HL-60 (cell line): Measurements from ENCODE around the gene POR.
"Not testable (repeated sequence)": the region's sequence is repeated elsewhere in the genome, so short reads cannot be mapped to it uniquely, and the experiment has no call there.

Experiments used
- DNase-seq, 2 experiments: peaks; one replicate each; pipeline ENCODE4 v3.0.0-alpha.2; 2010 to 2020; ENCODE audit warnings: low read depth in 1 of 2, low spot score in 1 of 2
- H3K27ac ChIP-seq: fragments of 250-450 bp; sonication (Bioruptor Pico); replicated peaks from 2 replicates; pipeline ENCODE4 v1.5.1; 2020; ENCODE audit warnings: mild to moderate bottlenecking, moderate library complexity
- H3K27me3 ChIP-seq: fragments of 250-450 bp; sonication (Bioruptor Pico); 2 replicates; pipeline ENCODE4 v1.5.1; 2021; ENCODE audit warnings: mild to moderate bottlenecking, moderate library complexity; ENCODE audit not compliant: insufficient read depth, poor library complexity, severe bottlenecking
- H3K4me3 ChIP-seq: replicated peaks from 2 replicates; pipeline ENCODE4 v1.5.1; 2011; ENCODE audit warnings: mild to moderate bottlenecking, control low read depth, low read length; ENCODE audit not compliant: insufficient read depth
- CTCF ChIP-seq: IDR thresholded peaks from one replicate; pipeline ENCODE4 v1.5.1; 2011; ENCODE audit warnings: low read length, control low read depth, inconsistent platforms; ENCODE audit not compliant: insufficient read depth
- GABPA ChIP-seq: IDR thresholded peaks from 2 replicates; pipeline ENCODE4 v1.6.1; 2012; ENCODE audit warnings: low read depth
- POLR2AphosphoS5 ChIP-seq: IDR thresholded peaks from 2 replicates; pipeline ENCODE4 v1.6.1; 2012; ENCODE audit warnings: low read depth
- REST ChIP-seq: IDR thresholded peaks from 2 replicates; pipeline ENCODE4 v1.6.1; 2012; ENCODE audit warnings: low read depth; ENCODE audit not compliant: insufficient replicate concordance
- SPI1 ChIP-seq: IDR thresholded peaks from 2 replicates; pipeline ENCODE4 v1.6.1; 2012; ENCODE audit warnings: low read depth, mild to moderate bottlenecking, borderline replicate concordance

The POR gene

GRCh38 chr7:75900617-75901315 lies 14.2 kb upstream of the POR start:
- Histone ChIP-seq H3K27ac (no peak overlapping the region), H3K27me3 (no peaks in the 10 kb centered on the region), H3K4me3 (no peak overlapping the region)
- DNase-seq: no peak
- TF ChIP-seq POLR2AphosphoS5 (no peak), CTCF (no peak), REST (no peak), SPI1 (no peak), GABPA (no peak)

DNA sequence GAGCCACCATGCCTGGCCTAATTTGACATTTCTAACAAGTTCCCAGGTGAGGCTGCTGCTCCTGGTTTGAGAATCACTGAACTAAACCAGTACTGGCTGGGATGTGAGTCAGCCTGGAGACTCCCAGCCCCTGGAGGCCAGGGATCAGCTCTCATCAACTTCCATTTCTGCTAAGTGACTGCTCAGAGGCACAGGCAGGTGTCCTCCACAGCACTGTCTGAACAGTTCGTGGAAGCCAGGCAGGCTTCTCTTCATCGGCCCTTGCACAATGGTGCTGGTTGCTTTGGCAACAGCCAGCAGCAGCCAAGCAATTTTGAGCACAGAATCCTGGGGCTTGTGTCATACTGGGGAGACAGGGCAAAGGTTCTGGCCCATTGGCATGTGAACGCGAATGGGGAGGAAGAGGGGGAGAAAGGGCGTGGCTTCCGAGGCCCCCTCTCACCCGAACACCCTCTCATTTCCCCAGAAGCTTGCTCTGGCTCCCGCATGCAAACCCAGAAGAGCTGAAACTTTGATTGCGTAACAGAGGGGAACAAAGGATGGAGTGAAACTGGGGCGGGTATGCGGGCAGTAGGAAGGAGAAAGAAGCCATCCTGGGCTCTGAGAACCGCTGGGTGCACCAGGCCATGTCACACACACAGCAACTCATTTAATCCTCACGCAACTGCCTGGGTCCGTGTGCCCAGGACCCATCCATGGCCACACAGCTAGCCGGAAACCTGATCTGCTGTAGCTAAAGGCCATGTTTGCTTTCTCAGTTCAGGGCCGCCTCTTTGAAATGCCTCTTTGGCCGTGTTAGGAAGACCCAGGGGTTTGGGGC lies 9.0 kb upstream of the POR start:
- TF ChIP-seq POLR2AphosphoS5: no peak
- peak; percentile 13; the same call in 1 of the 2 replicates for TF ChIP-seq SPI1
- no peak for TF ChIP-seq REST
- no peak for TF ChIP-seq CTCF
- peak; percentile 94 to 97 for DNase-seq
- peak overlapping the region; percentile 49 for H3K27ac ChIP-seq
- H3K27me3 ChIP-seq: no peaks in the 10 kb centered on the region
- no peak overlapping the region for H3K4me3 ChIP-seq

- no peak for TF ChIP-seq GABPA
- TF ChIP-seq REST: no peak
- TF ChIP-seq POLR2AphosphoS5: no peak
- TF ChIP-seq CTCF: no peak
- TF ChIP-seq SPI1: no peak
- H3K4me3 ChIP-seq: no peak overlapping the region
- DNase-seq: no peak
Measured at GRCh38 chr7:75906991-75907667, 7.8 kb upstream of the POR start.

GRCh38 chr7:75907668-75908039 lies 7.3 kb upstream of the POR start:
- not testable (repeated sequence) for H3K4me3 ChIP-seq, DNase-seq, H3K27me3 ChIP-seq, H3K27ac ChIP-seq

More at GRCh38 chr7:75906991-75907667, 7.8 kb upstream of the POR start:
- H3K27ac ChIP-seq: no peak overlapping the region
- H3K27me3 ChIP-seq: no peaks in the 10 kb centered on the region
